ENCODE measurements around the gene ADAM30.

The ADAM30 gene

DNA sequence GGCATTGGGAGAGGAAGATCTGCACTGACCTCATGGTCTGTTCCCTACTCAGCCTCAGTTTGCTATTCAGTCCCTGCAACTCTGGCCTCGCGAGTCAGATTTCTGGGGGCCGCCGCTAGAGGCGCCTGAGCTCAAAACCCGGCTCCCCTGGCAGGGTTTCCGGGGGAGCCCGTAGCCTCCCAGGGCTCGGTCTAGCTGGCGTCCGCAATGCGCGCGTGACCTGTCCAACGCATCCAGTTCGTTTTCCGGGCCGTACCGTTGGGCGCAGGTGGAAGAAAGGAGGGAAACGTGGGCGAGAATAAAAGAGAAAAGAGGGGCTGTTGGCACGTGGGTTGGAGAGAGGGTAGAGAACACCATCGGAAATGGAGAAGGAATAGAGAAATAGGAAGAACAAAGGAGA lies at the start of gene ADAM30:
Gene ADAM30, minus strand, starts transcription at position 213 of the 400 bp plus-strand sequence. Its CDS starts 179 bp downstream, at position 34.
- DNase-seq, result no peak

DNA sequence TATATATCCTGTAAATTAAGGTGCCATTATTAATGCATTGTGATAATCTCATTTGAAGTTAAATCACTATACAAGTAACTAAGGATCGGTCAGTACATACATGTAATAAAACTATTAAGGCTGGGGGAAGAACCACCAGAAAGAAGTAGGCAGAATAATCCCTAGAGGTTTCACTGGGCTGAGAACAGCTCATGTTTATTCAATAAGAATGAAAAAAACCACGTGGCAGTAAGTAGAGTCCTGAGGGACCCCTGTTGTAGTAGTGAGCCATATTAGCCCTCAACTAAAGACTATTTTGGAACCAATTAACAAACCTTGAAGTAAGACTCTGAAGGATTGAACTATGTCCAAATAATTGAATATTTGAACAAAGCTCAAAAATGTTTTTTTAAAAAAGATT lies 46.9 kb upstream of the ADAM30 start:
- no peak for DNase-seq

- no peak for DNase-seq
These were observed 45.1 kb upstream of the ADAM30 start for GRCh38 chr1:119941392-119941791.

DNA sequence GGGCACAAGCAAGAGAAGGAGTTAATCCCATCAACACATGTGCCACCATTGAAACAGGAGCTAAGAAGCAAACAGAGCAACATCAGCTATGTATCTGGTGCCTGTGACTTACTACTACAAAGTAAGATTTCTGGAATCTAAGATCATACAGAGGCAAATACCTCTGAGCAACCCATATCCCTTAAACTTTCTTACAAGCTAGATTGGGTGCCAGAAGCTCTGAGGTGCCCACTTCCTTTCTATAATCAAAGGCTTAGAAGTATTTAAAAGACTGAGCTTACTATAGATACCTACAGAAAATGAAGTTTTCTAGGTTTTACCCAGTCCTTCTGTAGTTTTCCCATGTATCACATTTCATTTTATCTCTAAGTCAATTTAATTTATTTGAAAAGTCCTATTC lies 44.4 kb upstream of the ADAM30 start:
- DNase-seq, result no peak

DNA sequence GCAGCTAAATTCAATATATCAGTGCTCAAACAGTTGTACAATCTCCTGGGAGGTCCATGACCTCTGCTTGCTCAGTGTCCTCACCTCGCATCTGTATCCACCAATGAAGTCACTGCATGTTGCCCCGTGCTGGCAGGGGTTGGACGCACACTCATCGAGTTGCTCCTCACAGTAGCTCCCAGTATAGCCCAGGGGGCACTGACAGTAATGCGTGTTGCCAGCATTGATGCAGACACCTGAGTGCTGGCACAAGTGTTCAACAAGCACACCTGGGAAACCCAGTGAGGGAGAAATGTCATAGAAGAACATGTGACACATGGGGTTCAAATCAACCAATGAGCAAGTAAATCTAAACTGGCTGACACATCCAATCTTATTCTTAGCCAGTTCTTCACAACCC lies 40.9 kb upstream of the ADAM30 start:
- no peak for DNase-seq

GRCh38 chr1:119935915-119936314 lies 39.6 kb upstream of the ADAM30 start:
- no peak for DNase-seq

DNA sequence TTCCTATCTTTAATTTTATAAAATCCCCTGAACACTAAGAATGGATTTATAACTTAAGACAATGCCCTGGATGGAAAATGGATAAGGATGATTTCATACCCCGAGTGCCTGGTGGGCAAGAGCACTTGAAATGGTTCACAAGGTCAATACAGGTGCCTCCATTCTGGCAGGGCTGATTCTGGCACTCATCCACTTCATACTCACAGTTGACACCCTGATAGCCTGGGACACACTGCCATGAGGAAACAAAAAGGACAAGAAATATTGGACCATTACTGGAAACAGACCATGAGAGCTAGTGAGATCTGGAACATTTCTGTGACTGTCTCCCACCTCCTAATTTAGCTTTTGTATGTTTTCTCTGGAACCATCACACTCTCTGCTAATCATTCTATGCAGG lies 39.1 kb upstream of the ADAM30 start:
- DNase-seq, result no peak

DNA sequence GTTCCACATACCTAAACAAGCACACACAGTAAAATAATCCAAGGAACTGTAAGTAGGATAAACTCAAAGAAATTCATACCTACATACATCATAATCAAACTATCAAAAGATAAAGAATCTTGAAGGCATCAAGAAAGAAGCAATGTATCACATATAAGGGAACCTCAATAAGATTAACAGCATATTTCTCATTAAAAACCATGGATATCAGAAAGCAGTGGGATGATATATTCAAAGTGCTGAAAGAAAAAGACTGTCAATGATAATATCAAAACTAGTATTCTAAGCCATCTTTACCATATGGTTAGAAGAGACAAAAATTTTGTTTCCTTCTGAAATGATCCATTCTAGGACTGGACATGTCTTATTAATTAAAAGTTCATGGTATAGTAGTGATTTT lies 37.1 kb upstream of the ADAM30 start:
- DNase-seq, result no peak

- DNase-seq, result no peak
These were observed 33.5 kb upstream of the ADAM30 start for GRCh38 chr1:119929643-119930315.

GRCh38 chr1:119926553-119926952 lies 30.2 kb upstream of the ADAM30 start:
- no peak for DNase-seq

DNA sequence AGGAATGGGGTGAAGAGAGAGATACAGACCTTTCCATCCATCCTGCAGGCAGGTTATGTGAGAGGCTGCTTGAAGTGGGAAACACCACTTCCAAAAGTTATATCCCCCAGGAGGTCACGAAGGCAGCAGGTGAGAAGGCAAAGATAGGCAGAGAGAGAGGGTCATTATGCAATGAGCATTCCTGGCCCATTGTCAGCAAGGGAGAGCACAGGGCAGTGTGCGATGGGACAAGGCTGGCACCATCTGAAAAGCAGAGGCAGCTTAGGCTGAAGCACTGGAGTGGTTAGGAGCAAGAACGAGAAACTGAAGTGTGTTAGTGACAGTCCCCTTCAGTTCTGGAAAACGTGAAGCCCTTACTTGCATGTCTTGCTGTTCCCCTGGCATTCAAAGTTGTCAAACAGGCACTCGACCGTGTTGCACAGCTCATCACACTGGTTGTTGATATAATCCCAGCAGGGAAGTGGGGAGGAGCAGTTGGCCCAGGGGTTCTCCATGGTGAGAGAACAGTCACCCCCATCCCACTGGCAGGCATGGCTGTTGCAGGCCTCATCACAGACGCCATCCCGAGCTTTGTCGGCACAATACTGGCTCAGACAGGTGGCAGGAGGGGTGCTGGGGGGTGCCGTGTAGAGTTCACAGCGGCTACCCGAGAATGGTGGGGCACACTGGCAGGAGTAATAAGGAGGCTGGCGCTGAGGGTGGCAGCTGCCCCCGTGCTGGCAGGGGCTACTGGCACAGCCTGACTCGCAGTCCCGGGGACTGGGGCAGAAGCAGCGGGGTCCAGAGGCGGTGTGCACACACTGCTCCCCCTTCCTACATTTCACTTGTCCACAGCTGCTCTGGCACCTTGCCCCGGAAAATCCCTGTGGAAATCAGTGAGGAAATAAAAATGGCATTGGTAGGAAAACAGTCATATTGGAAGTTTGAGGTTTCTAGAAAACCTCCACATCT lies 28.9 kb upstream of the ADAM30 start:
- no peak for DNase-seq

DNA sequence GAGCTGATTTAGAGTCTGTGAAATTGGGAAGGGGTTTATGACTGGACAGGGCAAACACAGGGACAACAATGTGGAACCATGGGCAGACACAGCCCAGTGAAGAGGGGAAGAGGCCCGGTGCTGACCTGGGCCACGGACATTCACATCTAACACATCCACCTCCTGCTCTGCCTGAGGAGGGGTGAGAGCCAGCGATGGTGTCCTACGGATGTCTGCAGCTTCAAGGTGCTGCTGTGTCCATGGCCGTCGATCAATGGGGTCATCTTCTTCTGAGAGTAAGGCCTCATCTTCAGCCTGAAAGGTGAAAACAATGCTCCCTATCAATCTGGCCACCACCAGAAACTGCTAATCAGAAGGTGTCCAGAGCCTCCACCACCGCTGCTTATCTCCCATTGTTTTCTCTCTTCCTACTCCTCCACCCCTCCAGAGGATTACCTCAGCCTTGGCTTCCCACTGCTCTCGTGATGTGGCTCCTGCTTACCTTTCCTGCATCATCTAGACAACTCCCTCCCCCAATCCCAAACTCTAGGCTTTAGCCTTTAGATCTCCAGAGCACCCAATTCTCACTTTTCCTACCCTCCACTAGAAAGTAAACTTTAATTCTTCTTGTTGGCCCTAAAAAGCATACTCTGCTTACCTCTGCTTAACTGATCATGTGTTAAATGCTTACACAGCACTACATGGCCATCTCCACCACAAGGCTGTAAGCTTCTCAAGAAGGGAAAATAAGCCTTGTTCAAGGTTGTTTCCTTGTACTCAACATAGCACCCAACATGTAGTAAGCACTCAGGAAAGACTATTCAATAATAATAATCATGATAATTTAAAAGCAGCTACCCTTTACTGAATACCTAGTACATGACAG lies 24.0 kb upstream of the ADAM30 start:
- no peak for DNase-seq

GRCh38 chr1:119919241-119919640 lies 22.9 kb upstream of the ADAM30 start:
- DNase-seq, result no peak

- no peak for DNase-seq
These were observed 22.0 kb upstream of the ADAM30 start for GRCh38 chr1:119918301-119918700.

GRCh38 chr1:119917304-119918055 lies 21.2 kb upstream of the ADAM30 start:
- DNase-seq, result no peak

GRCh38 chr1:119915517-119915916 lies 19.2 kb upstream of the ADAM30 start:
- no peak for DNase-seq

DNA sequence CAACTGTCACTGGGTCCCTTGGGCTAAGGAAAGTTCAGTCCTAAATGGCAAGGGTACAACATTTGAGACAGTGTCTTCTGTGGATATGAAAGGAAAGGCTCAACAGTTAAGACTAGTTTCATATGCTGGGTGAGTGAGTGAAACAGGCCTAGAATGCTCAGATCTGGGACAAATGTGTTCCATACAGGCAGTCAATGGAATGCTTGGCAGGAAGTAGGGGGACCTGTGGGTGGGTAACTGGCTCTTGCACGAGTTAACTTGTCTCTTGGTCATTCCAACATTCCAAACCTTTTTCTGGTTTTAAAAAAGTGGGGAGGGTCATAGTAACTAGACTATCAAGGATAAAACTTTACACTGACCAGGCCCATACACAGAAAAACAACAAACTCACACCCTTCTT lies 17.8 kb upstream of the ADAM30 start:
- no peak for DNase-seq

- DNase-seq, result no peak
These were observed 16.6 kb upstream of the ADAM30 start for GRCh38 chr1:119912963-119913362.

DNA sequence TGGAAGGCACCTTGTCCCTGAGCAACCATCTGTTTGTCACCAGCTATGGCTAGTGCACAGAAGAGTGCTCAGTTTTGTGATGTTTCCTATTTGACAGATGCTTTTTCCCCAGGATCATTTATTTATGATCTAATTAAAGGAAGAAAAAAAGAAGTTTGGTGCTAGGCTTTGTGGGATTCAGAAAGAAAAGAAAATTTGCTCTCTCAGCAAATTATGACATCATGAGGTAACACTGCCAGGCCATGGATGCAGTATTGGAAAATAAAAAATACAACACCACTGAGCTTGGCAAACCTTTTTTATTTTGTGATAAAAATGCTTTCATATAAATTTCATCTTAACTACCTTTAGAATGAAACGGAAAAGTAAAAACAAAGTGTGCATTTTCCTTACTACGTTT lies 15.5 kb upstream of the ADAM30 start:
- no peak for DNase-seq

DNA sequence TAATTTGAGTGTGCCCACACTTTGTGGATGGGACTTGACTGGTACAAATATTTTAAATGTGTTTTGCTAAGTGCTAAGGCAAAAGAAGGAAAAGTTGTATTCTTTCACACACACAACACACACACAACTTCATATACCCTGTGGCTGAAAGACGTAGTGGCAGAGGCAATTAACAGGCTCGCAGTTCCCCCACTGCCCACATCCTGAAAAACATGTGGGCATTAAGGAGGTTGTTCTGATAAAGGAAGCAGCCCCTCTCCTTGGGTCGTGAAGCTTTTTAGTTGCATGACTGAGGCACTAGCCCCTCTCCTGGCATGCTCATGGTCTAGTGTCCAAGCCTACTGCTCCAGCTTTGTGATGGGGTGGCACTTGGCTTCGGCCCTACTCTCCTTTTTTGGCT lies 14.3 kb upstream of the ADAM30 start:
- DNase-seq, result no peak

DNA sequence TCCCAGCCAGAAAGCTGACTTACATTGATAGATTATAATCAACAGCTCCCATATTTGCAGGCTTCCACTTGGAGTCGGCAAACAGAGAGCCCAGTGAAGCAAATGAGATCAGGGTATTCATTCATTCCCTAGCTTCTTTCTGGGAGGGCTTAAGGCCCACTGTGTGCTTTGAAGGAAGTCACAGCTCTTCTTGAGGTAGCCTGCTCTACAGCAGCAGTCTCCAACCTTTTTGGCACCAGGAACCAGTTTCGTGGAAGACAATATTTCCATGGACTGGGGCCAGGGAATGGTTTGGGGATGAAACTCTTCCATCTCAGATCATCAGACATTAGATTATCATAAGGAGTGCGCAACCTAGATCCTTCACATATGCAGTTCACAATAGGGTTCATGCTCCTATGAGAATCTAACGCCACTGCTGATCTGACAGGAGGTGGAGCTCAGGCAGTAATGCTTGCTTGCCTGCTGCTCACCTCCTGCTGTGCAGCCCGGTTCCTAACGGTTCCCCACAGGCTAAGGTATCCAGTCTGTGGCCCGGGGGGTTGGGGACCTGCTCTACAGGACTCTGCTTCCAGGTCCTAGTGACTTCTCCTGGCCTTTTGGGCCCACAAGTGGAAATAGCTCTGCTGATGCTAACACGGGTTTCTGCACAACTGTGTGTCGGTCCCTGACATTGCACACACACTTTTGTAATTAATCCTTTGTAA lies 13.7 kb upstream of the ADAM30 start:
- no peak for DNase-seq

GRCh38 chr1:119908661-119909060 lies 12.3 kb upstream of the ADAM30 start:
- DNase-seq, result no peak

Data from stimulated activated CD4-positive, alpha-beta T cell treated with anti-CD3 and anti-CD28 coated beads, Interleukin-15, amount 100 ng/mL, for 24 hours (primary cell).